H1 (cell line): Measurements from ENCODE around the gene NET1. TPM values are rescaled to one million over a fixed set of nuclear protein-coding genes. Genes with fewer than 3 reads are reported as not detected.

Experiments
- CTCF ChIA-PET: fragments of 300-600 bp; sonication (Branson Sonifier 250); formaldehyde crosslinking; loops from one replicate; lab custom pipeline; 2021; ENCODE audit not compliant: partially characterized antibody; lab: Charles Lee
- POLR2A ChIA-PET: fragments of 300-600 bp; sonication (Branson Sonifier 250); formaldehyde crosslinking; loops from one replicate; lab custom pipeline; 2021; ENCODE audit warnings: inconsistent platforms; ENCODE audit not compliant: partially characterized antibody; lab: Charles Lee
- DNase-seq, 2 experiments: peaks; one replicate each; pipeline versions ENCODE4 v3.0.0 to v3.0.0-alpha.2; 2010 to 2022; ENCODE audit warnings: low spot score in 2 of 2, low read depth in 1 of 2, mixed read lengths in 1 of 2
- FAIRE-seq: peaks from 2 replicates; lab custom pipeline; 2011; peaks lifted over from hg19 to GRCh38; lab: Jason Lieb, UNC
- H2AFZ ChIP-seq: 2 replicates; pipeline ENCODE4 v1.8.1; 2012; ENCODE audit warnings: low read length, inconsistent platforms
- H2AK5ac ChIP-seq: 2 replicates; pipeline ENCODE4 v1.6.1; 2013; ENCODE audit warnings: low read depth, low read length
- H2BK120ac ChIP-seq: replicated peaks from 2 replicates; pipeline ENCODE3; 2013; ENCODE audit warnings: low read depth, low read length, inconsistent platforms
- H2BK12ac ChIP-seq: 2 replicates; pipeline ENCODE4 v1.6.1; 2013; ENCODE audit warnings: low read depth, low read length
- H2BK15ac ChIP-seq: 2 replicates; pipeline ENCODE4 v1.6.1; 2013; ENCODE audit warnings: low read length
- H2BK20ac ChIP-seq: 2 replicates; pipeline ENCODE4 v1.6.1; 2013; ENCODE audit warnings: low read length
- H2BK5ac ChIP-seq: 2 replicates; pipeline ENCODE4 v1.6.1; 2013; ENCODE audit warnings: low read depth, low read length
- H3K14ac ChIP-seq: 2 replicates; pipeline ENCODE4 v1.6.1; 2013; ENCODE audit warnings: inconsistent platforms; ENCODE audit not compliant: insufficient read length
- H3K18ac ChIP-seq: 2 replicates; pipeline ENCODE4 v1.6.1; 2013; ENCODE audit warnings: low read length; ENCODE audit errors: extremely low read depth
- H3K23ac ChIP-seq: 2 replicates; pipeline ENCODE4 v1.6.1; 2013; ENCODE audit warnings: inconsistent platforms; ENCODE audit not compliant: insufficient read length
- H3K23me2 ChIP-seq: 2 replicates; pipeline ENCODE4 v1.6.1; 2013; ENCODE audit warnings: low read depth, low read length
- H3K27ac ChIP-seq: 2 replicates; pipeline ENCODE4 v1.6.1; 2011; ENCODE audit warnings: low read depth, low read length, inconsistent platforms
- H3K27me3 ChIP-seq, 4 experiments: replicated peaks in 1 of 4; 1 replicate in 1 of 4; 2 replicates in 3 of 4; pipeline versions ENCODE4 v1.6.1 to v1.8.1; 2011 to 2013; ENCODE audit warnings: low read length in 3 of 4, mild to moderate bottlenecking in 3 of 4, inconsistent platforms in 2 of 4, mixed read lengths in 2 of 4, moderate library complexity in 1 of 4; ENCODE audit not compliant: control insufficient read depth in 3 of 4, insufficient read depth in 3 of 4; ENCODE audit errors: extremely low read depth in 1 of 4
- H3K36me3 ChIP-seq, 4 experiments: 2 replicates each; pipeline versions ENCODE4 v1.6.1 to v1.8.1; 2011 to 2013; ENCODE audit warnings: mild to moderate bottlenecking in 4 of 4, low read length in 3 of 4, moderate library complexity in 2 of 4, control low read depth in 1 of 4, inconsistent platforms in 1 of 4; ENCODE audit not compliant: insufficient read depth in 4 of 4, control insufficient read depth in 2 of 4
- H3K4ac ChIP-seq: replicated peaks from 2 replicates; pipeline ENCODE3; 2013; ENCODE audit warnings: low read length, low read depth, mixed read lengths, inconsistent platforms; ENCODE audit not compliant: insufficient read length
- H3K4me1 ChIP-seq, 4 experiments: replicated peaks in 1 of 4; 1 replicate in 1 of 4; 2 replicates in 3 of 4; pipeline versions ENCODE4 v1.6.1 to v1.8.1; 2011 to 2013; ENCODE audit warnings: low read length in 3 of 4, inconsistent platforms in 2 of 4, mixed read lengths in 1 of 4; ENCODE audit not compliant: insufficient read depth in 4 of 4, control insufficient read depth in 3 of 4
- H3K4me2 ChIP-seq, 2 experiments: 2 replicates each; pipeline versions ENCODE4 v1.6.1 to v1.8.1; 2011 to 2013; ENCODE audit warnings: low read depth in 2 of 2, low read length in 2 of 2, control low read depth in 1 of 2, inconsistent platforms in 1 of 2, mild to moderate bottlenecking in 1 of 2; ENCODE audit not compliant: insufficient read depth in 1 of 2
- H3K4me3 ChIP-seq, 4 experiments: fragments of 200-600, 300-600 bp in 1 of 4; sonication (generic), shearing (Covaris generic), sonication (Bioruptor Twin) in 1 of 4; 2 replicates each; pipeline versions ENCODE4 v1.5.1 to v1.8.1; 2011 to 2016; ENCODE audit warnings: low read length in 4 of 4, low read depth in 3 of 4, control low read depth in 2 of 4, inconsistent platforms in 2 of 4, mild to moderate bottlenecking in 2 of 4, mixed read lengths in 1 of 4, moderate library complexity in 1 of 4; ENCODE audit not compliant: insufficient read depth in 2 of 4; ENCODE audit errors: extremely low read depth in 1 of 4
- H3K56ac ChIP-seq: replicated peaks from 2 replicates; pipeline ENCODE3; 2013; ENCODE audit warnings: low read depth, mild to moderate bottlenecking, mixed read lengths, low read length, inconsistent platforms; ENCODE audit not compliant: insufficient read length
- H3K79me1 ChIP-seq: 2 replicates; pipeline ENCODE4 v1.6.1; 2013; ENCODE audit warnings: low read depth, low read length, control low read depth
- H3K79me2 ChIP-seq, 2 experiments: 2 replicates each; pipeline versions ENCODE4 v1.6.1 to v1.8.1; 2012 to 2013; ENCODE audit warnings: low read length in 2 of 2, mild to moderate bottlenecking in 2 of 2, inconsistent platforms in 1 of 2; ENCODE audit not compliant: insufficient read depth in 2 of 2, control insufficient read depth in 1 of 2
- H3K9ac ChIP-seq, 4 experiments: replicated peaks in 1 of 4; 1 replicate in 1 of 4; 2 replicates in 3 of 4; pipeline versions ENCODE4 v1.6.1 to v1.8.1; 2011 to 2013; ENCODE audit warnings: low read depth in 3 of 4, low read length in 3 of 4, control low read depth in 2 of 4, mild to moderate bottlenecking in 2 of 4, moderate library complexity in 2 of 4, inconsistent platforms in 1 of 4; ENCODE audit errors: extremely low read depth in 1 of 4
- H3K9me3 ChIP-seq, 2 experiments: 2 replicates each; pipeline versions ENCODE4 v1.6.1 to v1.8.1; 2012 to 2013; ENCODE audit warnings: mild to moderate bottlenecking in 2 of 2, moderate library complexity in 2 of 2, control low read depth in 1 of 2, inconsistent platforms in 1 of 2, low read depth in 1 of 2, low read length in 1 of 2, mixed read lengths in 1 of 2; ENCODE audit not compliant: insufficient read depth in 2 of 2
- H4K20me1 ChIP-seq, 2 experiments: replicated peaks in 1 of 2; 2 replicates each; pipeline versions ENCODE3 to v1.8.1; 2011 to 2013; ENCODE audit warnings: inconsistent platforms in 2 of 2, low read length in 2 of 2, mild to moderate bottlenecking in 1 of 2; ENCODE audit not compliant: insufficient read depth in 2 of 2, control insufficient read depth in 1 of 2
- H4K5ac ChIP-seq: 2 replicates; pipeline ENCODE4 v1.6.1; 2013; ENCODE audit warnings: low read length, low read depth, mixed read lengths, inconsistent platforms; ENCODE audit not compliant: insufficient read length
- H4K8ac ChIP-seq: 2 replicates; pipeline ENCODE4 v1.8.0; 2013; ENCODE audit warnings: mild to moderate bottlenecking, moderate library complexity, low read length, inconsistent platforms; ENCODE audit not compliant: insufficient read depth; ENCODE audit errors: extremely low read depth
- H4K91ac ChIP-seq: replicated peaks from 2 replicates; pipeline ENCODE3; 2013; ENCODE audit warnings: low read length, mixed read lengths, inconsistent platforms; ENCODE audit not compliant: insufficient read length
- ASH2L ChIP-seq: fragments of 200-600, 300-600 bp; sonication (generic); IDR thresholded peaks from one replicate; pipeline ENCODE4 v1.7.1; 2017; ENCODE audit warnings: low read length
- BRCA1 ChIP-seq: IDR thresholded peaks from 2 replicates; pipeline ENCODE4 v1.6.1; 2012; ENCODE audit warnings: low read depth, low read length, improper control_type of control experiment
- CEBPB ChIP-seq: IDR thresholded peaks from 2 replicates; pipeline ENCODE4 v1.6.1; 2012; ENCODE audit warnings: low read depth, low read length
- CREB1 ChIP-seq: IDR thresholded peaks from 2 replicates; pipeline ENCODE4 v1.6.1; 2012; ENCODE audit warnings: inconsistent platforms
- FOSL1 ChIP-seq: IDR thresholded peaks from 2 replicates; pipeline ENCODE4 v1.6.1; 2011; ENCODE audit warnings: mild to moderate bottlenecking, low read depth, low read length, moderate library complexity; ENCODE audit not compliant: insufficient read depth
- HDAC2 ChIP-seq, 2 experiments: fragments of 300-600 bp in 1 of 2; sonication (generic) in 1 of 2; IDR thresholded peaks; 2 replicates each; pipeline ENCODE4 v1.6.1; 2011 to 2012; ENCODE audit warnings: low read depth in 2 of 2, low read length in 2 of 2, mild to moderate bottlenecking in 2 of 2, moderate library complexity in 2 of 2, borderline replicate concordance in 1 of 2, inconsistent platforms in 1 of 2
- JUN ChIP-seq: IDR thresholded peaks from 2 replicates; pipeline ENCODE4 v1.6.1; 2011; ENCODE audit warnings: low read depth, mild to moderate bottlenecking, improper control_type of control experiment, low read length
- KDM4A ChIP-seq: IDR thresholded peaks from one replicate; pipeline ENCODE4 v1.7.1; 2012; ENCODE audit warnings: low read depth, mild to moderate bottlenecking, moderate library complexity, low read length, inconsistent platforms; ENCODE audit not compliant: severe bottlenecking
- KDM5A ChIP-seq: fragments of 200-600 bp; IDR thresholded peaks from 2 replicates; pipeline ENCODE4 v1.7.1; 2012; ENCODE audit warnings: mild to moderate bottlenecking, low read length, inconsistent platforms, mixed read lengths
- MAX ChIP-seq: IDR thresholded peaks from 2 replicates; pipeline ENCODE4 v1.6.1; 2012; ENCODE audit warnings: inconsistent platforms
- POLR2AphosphoS5 ChIP-seq: IDR thresholded peaks from 2 replicates; pipeline ENCODE4 v1.6.1; 2011; ENCODE audit warnings: low read depth, low read length
- RNF2 ChIP-seq: fragments of 200-900, 300-1000 bp; sonication (generic); IDR thresholded peaks from 2 replicates; pipeline ENCODE4 v1.7.1; 2016; ENCODE audit warnings: borderline replicate concordance, low read depth, mild to moderate bottlenecking, antibody characterized with exemption, low read length; ENCODE audit not compliant: poor library complexity, severe bottlenecking; ENCODE audit errors: missing control alignments
- SP1 ChIP-seq: IDR thresholded peaks from 2 replicates; pipeline ENCODE4 v1.6.1; 2011; ENCODE audit warnings: low read depth, low read length
- SUZ12 ChIP-seq: fragments of 200-600 bp; sonication (generic); IDR thresholded peaks from 2 replicates; pipeline ENCODE4 v1.6.1; 2012; ENCODE audit warnings: mild to moderate bottlenecking, inconsistent platforms, low read length, moderate library complexity, mixed read lengths
- TAF7 ChIP-seq: optimal IDR thresholded peaks from 2 replicates; pipeline ENCODE3; 2011; ENCODE audit warnings: low read depth, mild to moderate bottlenecking, inconsistent platforms, low read length, moderate library complexity, borderline replicate concordance
- WGBS, 2 experiments: shearing (Covaris generic) in 1 of 2; methylation state at CpG; one replicate each; pipeline versions ENCODE4 v1.1.6 to v1.1.7; 2013 to 2015; ENCODE audit warnings: low lambda C conversion rate in 2 of 2, mixed read lengths in 2 of 2, inconsistent platforms in 1 of 2, low coverage in 1 of 2, missing lambda C conversion rate in 1 of 2; ENCODE audit not compliant: insufficient replicate concordance in 2 of 2, insufficient coverage in 1 of 2, insufficient read length in 1 of 2; ENCODE audit errors: extremely low coverage in 1 of 2, missing lambda C conversion rate in 1 of 2; 5-methylcytosine and 5-hydroxymethylcytosine counted together
- polyA plus RNA-seq, 7 experiments: library from polyadenylated mRNA; depleted of rRNA in 3 of 7; stranded (reverse) in 5 of 7; unstranded in 2 of 7; fragments of >200 nt in 5 of 7; fragments of 200-250 nt in 2 of 7; gene quantifications; 1 replicate in 5 of 7; 2 replicates in 1 of 7; 4 replicates in 1 of 7; pipeline versions ENCODE4 v1.2.1 to v1.2.3, GENCODE V29; 2011 to 2013; ENCODE audit warnings: missing spikeins in 2 of 7, mixed read lengths in 2 of 7
- total RNA-seq: library from RNA; stranded (reverse); fragmentation: NEBNext Ultra II Directional; extraction: Animal tissue kit (Norgen Biotek cat#: 25700); gene quantifications from 2 replicates; pipeline ENCODE4 v1.2.1, GENCODE V29; 2021

Gene NET1
- total and polyA plus RNA-seq, 2 of the 8 experiments (the other 6 are each of a cell fraction or from before 2014, with no cell fraction given) = 21.5 to 117 TPM

- H3K9ac ChIP-seq = no peak overlapping the region
- no peaks in the 10 kb centered on the region for H3K79me1 ChIP-seq
- H3K9me3 ChIP-seq = no peaks in the 10 kb centered on the region
- peak overlapping the region; percentile 15; the same call in 1 of the 2 replicates for H2BK20ac ChIP-seq
- no peaks in the 10 kb centered on the region for H3K79me2 ChIP-seq
- H3K23ac ChIP-seq = no peak overlapping the region
- H3K18ac ChIP-seq = no peak overlapping the region
- no peak overlapping the region for H4K5ac ChIP-seq
- 0 out of 2 replicates have a peak overlapping the region, but pooled peaks have one; percentile 5 for H2BK15ac ChIP-seq
- no peak overlapping the region for H2AK5ac ChIP-seq
- H3K14ac ChIP-seq = no peak overlapping the region
- no peak for FAIRE-seq
- no peak for DNase-seq
- no peak overlapping the region for H2BK120ac ChIP-seq
- no peak overlapping the region for H3K27ac ChIP-seq
- peaks cover 3 to 16% (median 8%) of the 10 kb centered on the region in 4 experiments for H3K4me1 ChIP-seq
- H3K4me2 ChIP-seq = no peak overlapping the region
- POLR2A ChIA-PET = no interaction called here
- H2AFZ ChIP-seq = no peak overlapping the region
- H3K56ac ChIP-seq = no peak overlapping the region
- H4K8ac ChIP-seq = no peak overlapping the region
- H4K20me1 ChIP-seq = no peaks in the 10 kb centered on the region
- H2BK12ac ChIP-seq = peak overlapping the region; percentile 11; the same call in 1 of the 2 replicates
- WGBS, 2 experiments = 92% methylated on average over 12 of the region's 12 CpGs; no CpG with 5 or more reads in 1 of the 2 experiments
- H3K4ac ChIP-seq = peak overlapping the region; percentile 70
- no peaks in the 10 kb centered on the region for H3K36me3 ChIP-seq
- H3K23me2 ChIP-seq = no peaks in the 10 kb centered on the region
- CTCF ChIA-PET = no interaction called here
- H3K4me3 ChIP-seq = no peak overlapping the region
- H2BK5ac ChIP-seq = no peak overlapping the region
- peak overlapping the region; percentile 6 for H4K91ac ChIP-seq
- no peaks in the 10 kb centered on the region for H3K27me3 ChIP-seq
- TF ChIP-seq MAX (no peak), FOSL1 (no peak), HDAC2 (IDR thresholded peaks at IDR 0.05; ENCODE audit: borderline replicate concordance in 1 of 2, low read depth in 2 of 2, low read length in 2 of 2) (no peak), KDM4A (no peak), TAF7 (no peak), POLR2AphosphoS5 (no peak), KDM5A (no peak), BRCA1 (no peak), SP1 (no peak), SUZ12 (no peak), CREB1 (no peak), ASH2L (no peak), JUN (no peak), RNF2 (no peak), CEBPB (no peak)
Measured at GRCh38 chr10:5481121-5481520, 68.8 kb downstream of the NET1 start.
